Measurements from ENCODE around the gene RPL27.
"Not testable (repeated sequence)": the region's sequence is repeated elsewhere in the genome, so short reads cannot be mapped to it uniquely, and the experiment has no call there.

Gene RPL27

DNA sequence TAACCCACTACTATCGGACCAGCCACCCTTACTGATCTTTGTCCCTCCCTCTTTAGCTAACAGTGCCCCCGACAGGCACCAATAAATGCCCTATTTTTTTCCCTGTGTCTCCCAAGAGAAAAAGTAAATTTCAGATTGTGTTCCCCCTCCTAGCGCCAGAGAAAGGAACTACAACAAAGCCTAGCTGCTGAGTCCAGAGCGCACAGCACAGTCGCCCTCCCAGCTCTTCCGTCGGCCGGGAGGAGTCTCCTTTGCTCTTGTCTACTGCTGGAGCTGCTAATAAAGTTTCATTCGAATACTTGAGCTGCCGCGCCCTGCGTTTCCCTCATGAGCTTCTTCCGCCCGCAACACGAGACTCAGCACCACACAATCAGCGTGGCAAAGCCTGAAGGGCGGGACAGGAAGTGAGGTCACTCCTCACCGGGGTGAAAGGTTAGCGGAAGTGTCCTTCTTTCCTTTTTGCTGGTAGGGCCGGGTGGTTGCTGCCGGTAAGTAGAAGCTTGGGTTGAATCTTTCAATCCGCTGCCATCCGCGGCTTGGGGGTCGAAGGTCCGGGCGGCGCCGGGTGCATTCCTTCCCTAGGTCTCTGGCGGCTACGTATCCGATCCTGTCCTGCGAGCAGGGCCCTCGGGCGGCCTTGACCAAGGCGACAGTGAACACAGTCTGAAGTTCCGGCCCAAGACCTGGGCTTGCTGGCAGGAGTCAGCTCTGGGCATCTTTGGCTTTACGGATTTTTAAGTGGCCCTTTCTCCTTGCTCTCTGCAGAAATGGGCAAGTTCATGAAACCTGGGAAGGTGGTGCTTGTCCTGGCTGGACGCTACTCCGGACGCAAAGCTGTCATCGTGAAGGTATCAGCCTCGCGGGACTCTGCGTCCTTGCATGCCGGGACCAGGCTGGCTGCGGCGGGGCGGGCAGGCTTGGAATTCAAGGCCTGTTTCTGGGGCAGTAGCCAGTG, at the start of gene RPL27:
Gene RPL27, plus strand, starts transcription at position 436 of the 955 bp plus-strand sequence. Its CDS starts 332 bp downstream, at position 768.
- FAIRE-seq = peak; percentile 99

DNA sequence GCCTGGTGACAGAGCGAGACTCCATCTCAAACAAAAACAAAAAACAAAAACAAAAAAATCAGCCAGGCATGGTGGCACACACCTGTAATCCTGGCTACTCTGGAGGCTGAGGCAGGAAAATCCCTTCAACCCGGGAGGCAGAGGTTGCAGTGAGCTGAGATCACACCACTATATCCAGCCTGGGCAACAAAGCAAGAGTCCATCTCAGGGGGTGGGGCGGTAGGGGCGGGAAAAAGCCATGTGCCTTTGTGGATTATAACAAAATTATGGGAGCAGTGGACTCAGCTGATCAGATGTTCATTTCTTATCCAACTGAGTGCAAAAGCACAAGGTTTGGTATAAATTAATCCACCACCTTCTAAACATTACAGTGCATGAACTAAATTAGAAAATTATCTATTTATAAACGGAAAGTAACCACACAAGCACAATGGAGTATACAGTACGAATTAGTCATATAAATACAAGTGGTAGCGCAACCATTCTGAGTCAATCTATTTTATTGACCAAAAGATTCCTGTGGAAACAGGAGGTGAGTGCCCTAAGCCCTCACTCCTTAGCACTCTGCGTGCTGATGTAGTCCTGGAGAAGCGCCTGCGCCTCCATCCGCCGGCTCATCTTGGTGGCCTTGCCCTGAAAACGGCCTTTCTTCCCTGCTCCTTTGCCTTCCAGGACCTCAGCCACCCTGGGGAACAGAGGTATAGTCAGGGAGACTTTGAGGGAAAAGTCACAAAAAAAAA, 48.0 kb upstream of the RPL27 start:
- FAIRE-seq = no peak

DNA sequence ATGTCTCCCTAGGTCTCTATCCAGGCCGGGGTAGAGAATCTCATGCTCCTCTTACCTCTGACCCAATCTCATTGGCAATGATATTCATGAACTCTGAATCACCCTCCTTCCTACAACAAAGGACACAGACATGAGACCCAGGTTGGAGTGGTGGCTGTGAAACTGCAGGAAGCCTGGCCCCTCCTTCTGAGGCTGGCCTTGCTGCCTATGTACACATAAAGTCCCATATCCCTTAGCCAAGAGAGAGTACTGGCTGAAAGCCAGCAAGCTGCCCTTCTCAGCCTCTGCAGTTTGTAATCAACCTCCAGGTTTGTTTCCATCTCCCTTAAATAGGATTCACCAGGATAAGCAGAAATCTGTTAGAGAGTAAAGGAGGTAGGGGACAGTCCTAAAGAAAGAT, 44.5 kb upstream of the RPL27 start:
- no peak for FAIRE-seq

DNA sequence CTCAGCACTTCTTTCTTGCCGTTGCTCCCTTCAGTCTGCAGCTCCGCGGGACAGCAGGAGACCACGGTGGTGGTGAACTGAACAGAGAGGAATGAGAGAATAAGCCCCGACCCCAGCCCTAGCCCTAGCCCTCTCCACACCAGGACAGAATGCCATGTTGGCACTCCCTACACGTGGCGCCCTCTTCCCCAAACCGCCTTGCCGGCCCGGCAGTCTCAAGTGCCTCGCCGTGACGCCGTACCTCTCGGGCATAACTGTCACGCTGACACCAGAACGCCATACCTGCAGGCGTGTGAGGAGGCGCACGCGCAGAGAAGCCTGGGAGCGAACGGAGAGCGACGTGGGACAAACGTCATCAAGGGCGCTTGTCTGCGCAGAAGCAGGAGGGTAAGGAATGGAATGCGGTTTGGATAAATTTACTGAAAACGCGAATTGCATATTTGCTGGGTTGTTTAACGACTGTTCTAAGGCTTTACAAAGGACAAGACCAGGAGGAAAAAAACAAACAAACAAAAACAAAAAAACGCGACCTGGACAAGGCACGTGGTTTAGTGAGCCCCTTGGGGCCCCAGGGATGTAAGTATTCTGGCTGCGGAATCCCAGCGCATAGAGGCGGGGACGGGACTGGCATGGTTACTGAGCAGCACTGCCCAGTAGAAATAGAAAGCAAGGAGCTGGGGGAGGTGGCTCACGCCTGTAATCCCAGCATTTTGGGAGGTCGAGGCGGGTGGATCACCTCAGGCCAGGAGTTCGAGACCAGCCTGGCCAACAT, 33.9 kb upstream of the RPL27 start, which contains the start of gene AARSD1:
Gene AARSD1, minus strand, starts transcription at position 294 of the 772 bp plus-strand sequence. Its CDS starts 14 bp downstream, at position 280.
- FAIRE-seq = peak; percentile 57

DNA sequence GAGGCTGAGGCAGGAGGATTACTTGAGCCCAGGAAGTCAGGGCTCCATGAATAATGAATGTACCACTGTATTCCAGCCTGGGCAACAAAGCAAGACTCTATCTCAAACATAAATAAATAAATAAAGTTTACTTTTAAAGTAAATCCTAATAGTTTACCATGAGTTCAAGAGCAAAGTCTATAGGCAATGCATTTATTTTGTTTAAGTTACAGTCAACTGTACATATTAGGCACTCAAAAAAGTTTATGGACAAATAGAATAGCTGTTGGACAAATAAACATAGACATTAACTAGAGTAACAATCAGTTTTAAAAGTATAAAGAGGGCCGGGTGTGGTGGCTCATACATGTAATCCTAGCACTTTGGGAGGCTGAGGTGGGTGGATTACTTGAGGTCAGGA, 30.3 kb upstream of the RPL27 start:
- no peak for FAIRE-seq

DNA sequence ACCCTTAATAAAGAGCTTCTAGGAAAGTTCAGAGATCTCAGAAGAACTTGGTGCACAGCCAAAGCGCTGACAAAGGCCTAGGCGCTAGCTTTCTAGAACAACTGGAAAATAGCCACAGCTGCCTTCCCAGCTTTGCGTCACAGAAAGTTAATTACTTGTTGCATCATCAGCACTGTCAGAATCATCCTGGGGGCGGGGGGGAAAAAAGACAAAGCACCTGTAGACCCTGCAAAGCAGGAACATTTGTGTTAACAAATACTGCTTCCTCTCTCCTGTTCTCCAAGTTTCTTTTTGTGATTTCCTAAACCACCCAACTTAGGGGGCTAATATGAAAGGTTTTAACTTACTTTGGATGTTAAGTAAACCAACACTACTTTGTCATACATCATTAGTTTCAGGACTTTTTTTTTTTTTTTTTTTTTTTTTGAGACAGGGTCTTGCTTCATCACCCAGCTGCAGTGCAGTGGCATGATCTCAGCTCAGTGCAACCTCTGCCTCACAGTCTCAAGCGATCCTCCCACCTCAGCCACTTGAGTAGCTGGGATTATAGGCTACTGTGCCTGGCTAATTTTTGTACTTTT, 29.1 kb upstream of the RPL27 start:
- no peak for FAIRE-seq

DNA sequence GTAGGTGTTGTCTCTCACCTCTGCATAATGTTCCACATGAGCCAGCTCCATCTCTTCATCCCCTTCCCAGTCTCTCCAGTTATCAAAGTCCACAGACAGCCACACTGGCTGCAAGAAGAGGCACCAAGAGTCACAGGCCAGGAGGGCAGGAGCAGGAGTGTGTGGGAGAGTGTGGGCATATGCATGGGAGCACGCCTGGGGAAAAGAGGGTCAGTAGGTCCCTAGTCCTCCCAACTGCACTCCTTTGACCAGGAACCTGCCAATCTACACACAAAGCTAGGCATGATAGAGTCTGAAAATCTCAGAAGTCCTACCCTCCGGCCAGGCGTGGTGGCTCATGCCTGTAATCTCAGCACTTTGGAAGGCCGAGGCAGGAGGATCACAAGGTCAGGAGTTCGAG, 26.6 kb upstream of the RPL27 start:
- no peak for FAIRE-seq

DNA sequence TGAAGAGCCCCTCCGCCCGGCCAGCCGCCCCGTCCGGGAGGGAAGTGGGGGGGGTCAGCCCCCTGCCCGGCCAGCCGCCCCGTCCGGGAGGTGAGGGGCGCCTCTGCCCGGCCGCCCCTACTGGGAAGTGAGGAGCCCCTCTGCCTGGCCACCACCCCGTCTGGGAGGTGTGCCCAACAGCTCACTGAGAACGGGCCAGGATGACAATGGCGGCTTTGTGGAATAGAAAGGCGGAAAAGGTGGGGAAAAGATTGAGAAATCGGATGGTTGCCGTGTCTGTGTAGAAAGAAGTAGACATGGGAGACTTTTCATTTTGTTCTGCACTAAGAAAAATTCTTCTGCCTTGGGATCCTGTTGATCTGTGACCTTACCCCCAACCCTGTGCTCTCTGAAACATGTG, 24.9 kb upstream of the RPL27 start:
- not testable (repeated sequence) for FAIRE-seq

DNA sequence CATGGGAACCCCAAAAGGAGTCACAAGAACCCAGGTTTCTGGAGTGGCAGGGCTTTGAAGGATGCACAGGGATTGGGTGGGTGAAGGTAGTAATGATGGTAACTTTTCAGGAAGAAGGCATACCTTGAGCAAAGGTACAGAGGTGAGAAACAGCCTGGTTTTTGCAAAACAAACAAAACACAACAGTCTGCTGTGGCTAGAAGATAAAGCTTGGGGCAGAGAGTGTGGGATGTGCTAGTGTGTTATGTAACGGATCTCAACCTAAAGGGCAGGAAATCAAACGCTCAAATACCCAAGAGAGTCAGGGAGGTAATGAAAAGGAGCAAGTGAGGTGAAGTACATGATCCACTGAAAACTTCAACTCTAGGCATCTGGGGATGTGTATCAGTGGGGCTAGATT, 23.0 kb upstream of the RPL27 start:
- no peak for FAIRE-seq

DNA sequence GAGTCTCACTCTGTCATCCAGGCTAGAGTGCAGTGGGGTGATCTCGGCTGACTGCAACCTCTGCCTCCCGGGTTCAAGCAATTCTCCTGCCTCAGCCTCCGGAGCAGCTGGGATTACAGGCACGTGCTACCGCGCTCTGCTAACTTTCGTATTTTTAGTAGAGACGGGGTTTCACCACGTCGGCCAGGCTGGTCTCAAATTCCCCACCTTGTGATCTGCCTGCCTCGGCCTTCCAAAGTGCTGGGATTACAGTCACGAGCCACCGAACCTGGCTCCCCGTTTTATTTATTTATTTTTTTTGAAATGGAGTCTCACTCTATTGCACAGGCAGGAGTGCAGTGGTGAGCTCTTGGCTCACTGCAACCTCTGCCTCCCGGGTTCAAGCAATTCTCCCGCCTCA, 22.5 kb upstream of the RPL27 start:
- FAIRE-seq = not testable (repeated sequence)

DNA sequence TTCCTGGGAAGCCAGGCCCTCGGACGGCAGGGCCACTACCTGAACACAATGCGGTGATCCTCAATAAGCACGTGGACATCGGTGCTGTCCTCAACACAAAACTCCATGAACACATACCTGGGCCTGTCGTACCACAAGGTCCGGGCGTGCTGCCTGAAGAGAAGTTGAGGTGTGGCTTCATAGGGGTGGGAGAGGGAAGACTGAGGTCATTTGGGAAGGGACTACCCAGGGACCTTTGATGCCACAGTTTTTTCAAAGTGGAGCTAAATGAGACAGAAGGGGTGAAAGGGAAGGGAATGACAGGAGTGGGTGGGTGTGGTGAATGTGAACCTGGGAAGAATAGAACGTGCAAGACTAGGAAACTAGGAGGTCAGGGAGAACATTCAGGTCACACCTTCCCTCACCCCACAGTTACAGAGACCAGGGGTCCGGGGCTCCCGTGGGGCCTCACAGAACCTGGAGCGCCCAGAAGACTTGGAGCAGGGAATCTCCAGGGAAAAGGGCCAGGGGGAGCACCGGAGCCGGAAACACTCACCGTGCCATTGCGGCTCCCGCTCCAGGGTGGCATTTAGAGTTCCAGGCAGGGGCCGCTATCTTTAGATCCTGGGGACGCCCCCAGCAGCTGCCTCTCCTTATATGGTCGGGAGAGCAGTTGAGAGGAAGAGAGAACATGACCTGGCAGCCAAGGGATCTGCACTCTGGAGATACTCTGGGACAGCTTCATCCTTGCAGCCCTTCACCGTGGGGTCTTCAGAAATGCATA, 18.5 kb upstream of the RPL27 start, which contains the start of gene PTGES3L:
Gene PTGES3L, minus strand, starts transcription at position 570 of the 763 bp plus-strand sequence. Its CDS starts 27 bp downstream, at position 543.
- FAIRE-seq = no peak

DNA sequence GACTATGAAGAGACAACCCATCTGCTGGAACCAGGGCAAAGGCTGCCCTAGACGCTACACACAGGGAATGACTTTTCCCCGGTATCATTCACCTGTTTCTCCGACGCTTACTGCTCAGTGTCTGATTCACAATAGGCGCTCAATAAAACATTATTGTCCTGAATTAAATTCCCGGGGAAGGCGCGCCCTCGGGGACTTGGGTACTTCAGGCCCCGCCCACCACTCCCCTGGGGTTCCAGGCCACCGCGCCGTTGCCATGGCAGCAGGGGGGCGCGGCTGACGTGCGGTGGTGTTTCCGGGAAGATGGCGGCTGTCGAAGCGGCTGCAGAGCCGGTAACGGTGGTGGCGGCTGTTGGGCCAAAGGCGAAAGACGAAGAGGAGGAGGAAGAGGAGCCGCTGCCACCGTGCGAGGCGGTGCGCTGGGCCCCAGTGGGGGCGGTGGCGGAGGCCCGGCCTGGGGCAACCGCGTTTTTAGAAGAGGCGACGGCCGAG, 17.9 kb upstream of the RPL27 start, which contains the start of gene RUNDC1:
Gene RUNDC1, plus strand, starts transcription at position 292 of the 492 bp plus-strand sequence. Its CDS starts 12 bp downstream, at position 304.
- no peak for FAIRE-seq

DNA sequence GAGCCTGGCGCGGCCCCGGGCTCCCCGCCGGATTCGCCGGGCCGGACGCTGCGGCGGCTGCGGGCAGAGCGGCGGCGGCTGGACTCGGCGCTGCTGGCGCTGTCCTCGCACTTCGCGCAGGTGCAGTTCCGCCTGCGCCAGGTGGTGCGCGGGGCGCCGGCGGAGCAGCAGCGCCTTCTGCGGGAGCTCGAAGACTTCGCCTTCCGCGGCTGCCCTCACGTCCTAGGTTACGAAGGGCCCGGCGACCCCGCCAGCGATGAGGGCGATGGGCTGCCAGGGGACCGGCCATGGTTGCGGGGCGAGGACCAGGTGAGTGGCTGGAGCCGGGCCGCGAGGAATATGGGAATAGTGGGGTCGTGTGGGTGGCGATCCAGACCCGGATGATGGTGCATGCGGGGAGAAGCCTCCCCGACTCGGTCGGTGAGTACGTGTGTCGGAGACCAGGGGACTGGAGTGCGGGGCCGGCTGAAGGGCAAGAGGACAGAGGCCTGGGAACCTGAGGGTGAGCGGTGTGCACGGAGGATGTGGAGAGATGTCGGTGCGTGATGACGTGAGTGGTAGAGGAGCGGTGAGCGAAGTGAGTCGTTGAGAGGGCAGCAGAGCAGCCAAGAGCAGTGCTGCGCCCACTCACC, 17.3 kb upstream of the RPL27 start:
- no peak for FAIRE-seq

DNA sequence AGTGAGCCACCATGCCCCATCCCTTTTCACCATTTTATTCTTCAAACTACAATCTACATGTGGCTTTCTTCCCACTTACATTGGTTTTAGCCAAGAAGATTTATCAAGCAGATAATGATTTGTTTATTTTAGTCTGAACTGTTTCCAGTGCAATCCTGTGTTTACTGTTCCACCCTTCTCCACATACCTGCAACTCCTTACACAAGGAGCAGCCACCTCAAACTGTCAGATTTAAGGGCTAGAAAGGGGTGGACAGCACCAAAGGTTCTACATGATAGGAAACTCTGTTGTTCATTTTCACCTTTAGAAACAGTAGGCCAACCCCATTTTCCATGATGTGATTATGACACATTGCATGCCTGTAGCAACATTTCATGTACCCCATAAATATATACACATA, 16.0 kb upstream of the RPL27 start:
- no peak for FAIRE-seq

DNA sequence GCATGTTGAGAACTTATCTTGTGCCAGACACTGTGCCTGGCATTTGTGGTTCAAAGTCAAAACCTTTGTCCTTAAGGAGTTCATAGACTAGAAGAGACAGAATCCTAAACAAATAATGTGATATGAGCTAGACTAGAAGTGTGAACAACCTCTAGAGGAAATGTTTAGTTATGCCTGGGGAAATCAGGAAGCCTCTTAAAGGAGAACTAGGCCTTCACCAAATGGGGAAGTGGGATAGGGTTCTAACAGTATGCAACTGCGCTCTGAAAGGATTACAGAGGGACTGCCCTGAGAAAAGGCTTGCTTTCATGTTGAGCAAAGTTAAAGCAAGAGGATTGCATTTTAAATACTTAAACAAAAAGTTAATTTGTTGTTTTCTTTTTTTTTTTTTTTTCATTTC, 13.0 kb upstream of the RPL27 start:
- FAIRE-seq = no peak

DNA sequence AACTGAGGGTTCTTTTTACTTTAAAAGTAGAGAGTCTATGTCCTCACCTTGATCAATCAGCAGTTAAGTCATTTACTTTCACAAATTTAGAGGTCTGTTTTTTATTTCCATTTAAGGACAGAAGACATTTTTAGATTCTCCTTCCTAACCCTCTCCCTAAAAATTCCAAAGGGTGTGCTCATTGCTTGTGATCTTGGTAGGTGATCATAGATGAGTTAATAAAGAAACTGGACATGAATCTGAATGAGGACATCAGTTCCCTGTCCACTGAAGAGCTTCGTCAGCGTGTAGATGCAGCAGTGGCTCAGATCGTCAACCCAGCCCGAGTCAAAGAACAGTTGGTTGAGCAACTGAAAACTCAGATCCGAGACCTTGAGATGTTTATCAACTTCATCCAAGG, 9.1 kb upstream of the RPL27 start:
- no peak for FAIRE-seq

DNA sequence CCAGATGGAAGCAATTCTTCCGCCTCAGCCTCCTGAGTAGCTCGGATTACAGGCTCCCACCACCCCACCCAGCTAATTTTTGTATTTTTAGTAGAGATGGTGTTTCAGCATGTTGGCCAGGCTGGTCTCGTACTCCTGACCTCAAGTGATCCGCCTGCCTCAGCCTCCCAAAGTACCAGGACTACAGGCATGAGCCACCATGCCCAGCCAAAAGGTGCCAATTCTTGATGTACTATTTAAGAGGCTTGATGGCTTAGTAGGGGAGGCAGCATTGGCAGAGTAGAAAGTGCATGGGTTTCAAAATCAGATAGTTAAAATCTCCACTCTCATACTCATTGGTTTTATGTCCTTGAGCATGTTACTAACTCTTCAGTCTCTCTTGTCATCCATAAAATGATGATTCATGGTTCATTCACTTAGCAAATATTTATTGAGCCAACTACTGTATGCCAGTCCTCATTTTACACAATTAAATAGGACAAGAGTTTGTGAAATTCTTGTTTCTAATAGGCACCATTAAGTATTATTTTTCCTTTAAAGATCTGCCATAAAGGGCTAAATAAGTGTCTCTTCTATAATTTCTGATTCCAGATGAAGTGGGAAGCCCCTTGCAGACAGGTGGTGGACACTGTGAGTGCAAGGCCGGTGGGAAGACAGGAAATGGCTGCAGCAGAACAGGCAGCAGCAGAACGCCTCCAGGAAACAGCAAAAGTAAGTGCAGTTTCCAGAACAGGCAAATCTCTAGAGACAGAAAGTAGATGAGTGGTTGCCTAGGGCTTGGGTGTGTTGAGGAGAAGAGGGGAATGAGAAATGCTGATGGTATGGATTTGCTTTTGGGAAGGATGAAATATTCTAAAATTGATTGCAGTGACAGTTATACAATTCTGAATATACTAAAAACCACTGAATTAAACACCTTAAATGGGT, 8.2 kb upstream of the RPL27 start:
- no peak for FAIRE-seq

DNA sequence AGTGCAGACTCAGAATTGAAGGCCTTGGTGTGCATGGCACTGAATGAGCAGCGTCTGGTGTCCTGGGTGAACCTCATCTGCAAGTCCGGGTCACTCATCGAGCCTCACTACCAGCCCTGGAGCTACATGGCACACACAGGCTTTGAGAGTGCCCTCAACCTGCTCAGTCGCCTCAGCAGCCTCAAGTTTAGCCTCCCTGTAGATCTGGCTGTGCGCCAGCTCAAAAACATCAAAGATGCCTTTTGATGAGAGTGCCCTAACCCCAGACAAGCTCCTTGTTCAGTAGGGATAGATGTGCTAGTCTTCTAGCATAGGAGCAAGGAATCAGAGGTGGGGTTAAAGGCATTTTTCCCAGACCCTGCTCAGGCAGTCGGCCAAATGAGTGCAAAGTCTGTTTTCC, 6.7 kb upstream of the RPL27 start:
- no peak for FAIRE-seq

DNA sequence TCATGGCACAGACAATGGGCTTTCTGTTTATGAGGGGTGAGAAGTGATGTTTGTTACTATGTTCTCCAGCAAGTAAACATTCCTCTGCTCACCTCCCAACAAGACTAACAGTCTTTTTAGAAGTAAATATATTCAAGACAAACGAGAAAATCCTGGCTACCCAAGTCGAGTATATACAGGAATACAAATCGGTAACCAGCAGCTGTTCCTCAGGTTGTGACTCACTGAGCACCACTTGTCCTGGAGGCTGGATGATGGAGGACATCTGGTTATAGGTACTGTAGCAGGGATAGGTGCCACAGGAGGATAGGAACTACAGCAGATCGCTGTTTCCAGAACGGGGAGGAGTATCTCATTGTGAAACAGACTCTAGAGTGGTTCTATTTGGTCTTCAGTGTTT, 5.3 kb upstream of the RPL27 start:
- FAIRE-seq = no peak

DNA sequence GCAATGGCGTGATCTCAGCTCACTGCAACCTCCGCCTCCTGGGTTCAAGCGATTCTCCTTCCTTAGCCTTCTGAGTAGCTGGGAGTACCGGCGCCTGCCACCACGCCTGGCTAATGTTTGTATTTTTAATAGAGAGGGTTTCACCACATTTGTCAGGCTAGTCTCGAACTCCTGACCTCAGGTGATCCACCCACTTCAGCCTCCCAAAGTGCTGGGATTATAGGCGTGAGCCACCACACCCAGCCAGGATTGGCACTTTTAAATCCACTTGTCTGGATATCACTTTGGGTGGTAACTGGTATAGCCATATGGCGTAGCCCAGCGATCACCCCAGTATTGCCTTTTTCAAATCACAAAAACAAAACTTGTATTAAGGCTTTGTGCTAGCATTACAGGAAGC, 4.3 kb upstream of the RPL27 start:
- not testable (repeated sequence) for FAIRE-seq

Data from A204.1 (cell line).